Cerebellar nuclear complex (tissue), 1 donor: ENCODE measurements around the gene CCDC74A.
"Not testable (repeated sequence)": the region's sequence is repeated elsewhere in the genome, so short reads cannot be mapped to it uniquely, and the experiment has no call there.

Experiments used
- DNase-seq, 2 experiments: peaks; one replicate each; lab custom pipeline; 2025; lab: John Stamatoyannopoulos, UW

CCDC74A gene

GRCh38 chr2:131503587-131503986 is 24.1 kb upstream of the CCDC74A start:
- DNase-seq = not testable (repeated sequence)

GRCh38 chr2:131504082-131504750 is 23.5 kb upstream of the CCDC74A start:
- not testable (repeated sequence) for DNase-seq

- no peak for DNase-seq
Observed at GRCh38 chr2:131509615-131510014, 18.1 kb upstream of the CCDC74A start.

- not testable (repeated sequence) for DNase-seq
Observed at GRCh38 chr2:131511291-131511968, 16.3 kb upstream of the CCDC74A start.

- not testable (repeated sequence) for DNase-seq
Observed at GRCh38 chr2:131511969-131512870, 15.5 kb upstream of the CCDC74A start.

GRCh38 chr2:131514408-131515166 is 13.1 kb upstream of the CCDC74A start:
- DNase-seq = not testable (repeated sequence)

GRCh38 chr2:131515235-131515634 is 12.5 kb upstream of the CCDC74A start:
- DNase-seq = not testable (repeated sequence)

GRCh38 chr2:131516011-131516410 is 11.7 kb upstream of the CCDC74A start:
- no peak for DNase-seq

- DNase-seq = not testable (repeated sequence)
Observed at GRCh38 chr2:131516621-131517020, 11.1 kb upstream of the CCDC74A start.

GRCh38 chr2:131517106-131517831 is 10.4 kb upstream of the CCDC74A start:
- DNase-seq = no peak

GRCh38 chr2:131517856-131518255 is 9.8 kb upstream of the CCDC74A start:
- DNase-seq = not testable (repeated sequence)

GRCh38 chr2:131518531-131518930 is 9.2 kb upstream of the CCDC74A start:
- not testable (repeated sequence) for DNase-seq

- no peak for DNase-seq
Observed at GRCh38 chr2:131519466-131519865, 8.2 kb upstream of the CCDC74A start.

- not testable (repeated sequence) for DNase-seq
Observed at GRCh38 chr2:131519871-131520470, 7.7 kb upstream of the CCDC74A start.

GRCh38 chr2:131520526-131520925 is 7.2 kb upstream of the CCDC74A start:
- no peak for DNase-seq

- not testable (repeated sequence) for DNase-seq
Observed at GRCh38 chr2:131521524-131521923, 6.2 kb upstream of the CCDC74A start.

- no peak for DNase-seq
Observed at GRCh38 chr2:131521961-131522781, 5.5 kb upstream of the CCDC74A start.

- DNase-seq = not testable (repeated sequence)
Observed at GRCh38 chr2:131525256-131525655, 2.4 kb upstream of the CCDC74A start.

GRCh38 chr2:131528981-131529863 is 1.5 kb downstream of the CCDC74A start:
- not testable (repeated sequence) for DNase-seq
